AG09309 (cell line): Measurements from ENCODE around the gene NINJ2.

Source experiments
- DNase-seq: peaks from one replicate; pipeline ENCODE4 v3.0.0-alpha.2; 2010; ENCODE audit warnings: low read depth
- H3K4me3 ChIP-seq: 2 replicates; pipeline ENCODE4 v1.5.1; 2011; ENCODE audit warnings: mild to moderate bottlenecking, low read depth, low read length, moderate library complexity; ENCODE audit not compliant: control insufficient read depth
- TF ChIP-seq, protein P1 (sequence below): IDR thresholded peaks from 2 replicates; pipeline ENCODE4 v1.5.1; 2011; ENCODE audit warnings: mild to moderate bottlenecking, low read depth, low read length, inconsistent platforms; ENCODE audit not compliant: insufficient read depth, control insufficient read depth; ENCODE audit errors: missing control alignments

Gene NINJ2

DNA sequence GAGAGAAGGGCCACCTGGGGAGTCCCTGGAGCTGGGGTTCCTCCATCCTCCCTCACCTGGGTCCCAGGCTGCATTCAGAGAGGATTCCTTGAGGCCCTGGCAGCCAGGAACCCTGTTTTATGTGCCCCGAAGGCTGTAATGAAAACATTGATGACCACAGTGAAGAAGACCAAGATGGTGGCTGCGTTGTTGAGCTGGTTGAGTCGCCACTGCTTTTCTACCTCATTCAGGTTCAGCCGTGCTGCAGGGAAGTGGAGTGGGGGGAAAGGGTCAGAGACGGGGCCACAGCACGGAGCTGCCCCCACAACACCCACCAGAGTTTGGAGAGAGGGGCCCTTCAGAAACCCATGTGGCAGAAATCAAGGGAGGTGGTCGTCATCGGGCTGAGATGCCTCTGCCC, 98.1 kb downstream of the NINJ2 start:
- no peak overlapping the region for H3K4me3 ChIP-seq
- DNase-seq, result no peak
- TF ChIP-seq, protein P1, sequence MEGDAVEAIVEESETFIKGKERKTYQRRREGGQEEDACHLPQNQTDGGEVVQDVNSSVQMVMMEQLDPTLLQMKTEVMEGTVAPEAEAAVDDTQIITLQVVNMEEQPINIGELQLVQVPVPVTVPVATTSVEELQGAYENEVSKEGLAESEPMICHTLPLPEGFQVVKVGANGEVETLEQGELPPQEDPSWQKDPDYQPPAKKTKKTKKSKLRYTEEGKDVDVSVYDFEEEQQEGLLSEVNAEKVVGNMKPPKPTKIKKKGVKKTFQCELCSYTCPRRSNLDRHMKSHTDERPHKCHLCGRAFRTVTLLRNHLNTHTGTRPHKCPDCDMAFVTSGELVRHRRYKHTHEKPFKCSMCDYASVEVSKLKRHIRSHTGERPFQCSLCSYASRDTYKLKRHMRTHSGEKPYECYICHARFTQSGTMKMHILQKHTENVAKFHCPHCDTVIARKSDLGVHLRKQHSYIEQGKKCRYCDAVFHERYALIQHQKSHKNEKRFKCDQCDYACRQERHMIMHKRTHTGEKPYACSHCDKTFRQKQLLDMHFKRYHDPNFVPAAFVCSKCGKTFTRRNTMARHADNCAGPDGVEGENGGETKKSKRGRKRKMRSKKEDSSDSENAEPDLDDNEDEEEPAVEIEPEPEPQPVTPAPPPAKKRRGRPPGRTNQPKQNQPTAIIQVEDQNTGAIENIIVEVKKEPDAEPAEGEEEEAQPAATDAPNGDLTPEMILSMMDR, result no peak

DNA sequence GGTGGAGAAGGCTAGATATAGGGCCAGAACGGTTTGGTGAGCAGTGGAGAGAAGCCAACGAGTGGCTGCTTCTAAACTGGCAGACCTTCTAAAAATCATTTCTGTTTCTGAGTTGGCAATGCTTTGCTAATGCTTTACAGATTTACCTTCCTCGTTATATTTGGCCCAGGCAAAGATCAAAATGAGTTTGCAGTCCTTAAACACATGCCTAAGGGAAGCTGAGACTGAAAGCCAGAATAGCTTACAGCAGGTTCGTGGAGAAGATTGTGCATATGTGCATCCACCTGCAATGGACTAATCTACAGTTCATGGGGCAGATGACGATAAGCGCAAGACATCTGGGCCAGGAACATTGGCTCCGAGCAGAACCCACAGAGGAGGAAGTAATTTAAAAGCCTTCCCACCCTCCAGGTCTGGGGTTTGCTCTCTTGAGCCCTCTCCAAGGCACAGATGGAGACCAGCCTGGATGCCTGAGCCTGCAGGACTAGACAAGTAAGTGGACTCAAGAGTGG, 99.4 kb downstream of the NINJ2 start:
- no peak for DNase-seq
- TF ChIP-seq, protein P1, result no peak
- no peak overlapping the region for H3K4me3 ChIP-seq

DNA sequence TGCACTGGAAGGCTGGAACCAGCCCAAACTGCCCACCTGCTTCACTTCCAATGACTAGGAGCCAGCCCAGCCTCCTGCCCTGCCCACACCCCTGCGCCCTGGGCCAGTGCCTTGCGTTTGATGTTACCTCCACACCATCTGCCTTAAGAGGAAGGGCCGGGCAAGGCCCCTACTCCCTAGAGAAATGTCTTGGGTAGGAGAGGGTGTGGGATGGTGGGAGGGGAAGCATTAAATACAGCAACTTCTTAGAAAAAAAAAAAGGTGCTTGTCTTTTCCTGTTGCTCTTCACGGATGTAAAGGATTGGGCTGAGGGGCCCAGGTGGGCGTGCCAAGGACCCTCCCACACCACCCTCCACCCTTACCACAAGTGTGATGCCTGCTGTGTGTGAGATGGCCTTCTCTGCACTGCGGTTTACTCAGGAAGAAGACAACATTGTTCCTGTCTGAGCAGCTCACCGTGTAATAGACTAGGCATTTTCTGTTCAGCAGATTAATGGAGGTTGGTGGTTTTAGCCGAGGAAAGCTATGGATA, 99.9 kb downstream of the NINJ2 start:
- DNase-seq, result no peak
- TF ChIP-seq, protein P1, result no peak
- H3K4me3 ChIP-seq, result no peak overlapping the region

DNA sequence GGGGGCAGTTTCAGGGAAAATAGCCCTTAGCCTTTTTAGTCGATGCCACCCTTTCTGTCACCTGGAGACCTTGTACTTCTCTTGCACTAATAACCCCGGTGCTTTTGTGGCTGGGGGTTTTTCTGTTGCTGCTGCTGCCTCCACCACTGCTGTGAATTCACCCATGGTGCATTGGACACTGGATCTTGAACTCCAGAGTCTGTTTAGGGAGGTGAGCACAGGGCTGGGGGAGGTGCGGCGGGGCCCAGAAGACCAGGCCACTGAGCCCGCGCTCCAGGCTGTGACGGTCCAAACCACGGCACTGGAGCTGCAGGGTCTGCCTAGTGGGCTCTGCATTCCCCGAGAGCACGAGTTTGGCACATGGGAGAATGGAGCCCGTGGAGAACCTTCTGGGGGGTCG, 100.6 kb downstream of the NINJ2 start:
- TF ChIP-seq, protein P1, result no peak
- no peak for DNase-seq
- no peak overlapping the region for H3K4me3 ChIP-seq

DNA sequence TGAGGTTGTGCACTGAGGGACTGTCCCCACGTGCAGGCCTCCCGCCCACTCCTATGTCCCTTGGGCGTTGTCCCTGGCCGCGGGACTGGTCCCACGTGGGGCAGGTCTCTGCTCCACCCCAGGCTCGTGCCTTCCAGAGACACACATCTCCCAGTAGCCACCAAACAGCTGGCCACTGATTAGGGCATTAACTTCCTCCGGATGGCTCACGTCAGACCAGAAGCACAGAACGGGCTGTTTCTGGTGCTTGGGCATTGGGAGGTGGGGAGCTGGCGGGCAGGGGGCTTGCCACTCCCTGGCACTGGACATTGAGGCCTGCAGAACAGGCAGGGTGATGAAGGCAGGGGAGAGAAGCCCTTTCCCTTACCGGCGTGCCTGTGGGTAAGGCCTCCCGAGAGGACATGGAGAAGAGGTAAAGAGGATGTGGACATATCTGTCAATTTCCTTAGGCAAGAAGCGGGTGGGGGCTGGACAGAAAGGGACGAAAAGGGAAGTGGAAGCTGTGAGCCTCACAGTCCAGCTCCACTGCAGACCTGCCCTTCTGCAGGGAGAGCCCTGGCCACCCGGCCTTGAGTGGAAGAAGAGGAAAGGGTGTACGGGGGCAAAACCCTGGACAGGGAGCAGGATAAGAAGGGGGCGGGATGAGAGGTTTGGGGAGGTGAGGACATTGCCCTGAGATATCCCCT, 101.2 kb downstream of the NINJ2 start:
- no peak overlapping the region for H3K4me3 ChIP-seq
- TF ChIP-seq, protein P1, result no peak
- no peak for DNase-seq

DNA sequence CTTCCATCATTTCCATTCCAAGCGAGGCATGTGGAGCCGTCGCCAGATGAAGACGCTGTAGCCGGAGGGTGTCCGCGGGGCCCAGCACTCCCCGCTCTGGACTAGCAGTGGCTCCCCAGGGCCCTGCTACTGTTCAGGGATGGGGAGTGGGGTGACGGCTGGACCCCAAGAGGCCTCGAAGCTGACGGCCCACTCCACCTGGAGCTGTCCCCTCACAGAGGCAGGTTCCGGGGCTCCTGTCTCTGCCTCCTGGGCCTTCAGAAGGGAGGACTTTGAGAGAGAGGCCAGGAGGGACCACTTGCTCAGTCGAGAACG, 101.9 kb downstream of the NINJ2 start:
- TF ChIP-seq, protein P1, result no peak
- no peak for DNase-seq
- no peak overlapping the region for H3K4me3 ChIP-seq
